Keratinocyte (primary cell): Measurements from ENCODE around the gene LILRB1. TPM values are rescaled to one million over a fixed set of nuclear protein-coding genes. Genes with fewer than 3 reads are reported as not detected.

Experiments
- DNase-seq: peaks from one replicate; pipeline ENCODE4 v3.0.0-alpha.2; 2011; ENCODE audit warnings: low read depth, missing footprints, low spot score
- FAIRE-seq: peaks from 2 replicates; lab custom pipeline; 2011; peaks lifted over from hg19 to GRCh38; lab: Jason Lieb, UNC
- H2AFZ ChIP-seq: 2 replicates; pipeline ENCODE4 v1.6.0; 2012; ENCODE audit warnings: low read length, control low read depth, inconsistent platforms; ENCODE audit not compliant: control insufficient read depth
- H3K27ac ChIP-seq: 2 replicates; pipeline ENCODE4 v1.5.1; 2011; ENCODE audit warnings: low read length; ENCODE audit not compliant: control insufficient read depth, insufficient read depth
- H3K27me3 ChIP-seq: 3 replicates; pipeline ENCODE4 v1.6.0; 2011; ENCODE audit warnings: low read length; ENCODE audit not compliant: control insufficient read depth, insufficient read depth; ENCODE audit errors: extremely low read depth
- H3K36me3 ChIP-seq, 2 experiments: 2 replicates in 1 of 2; 3 replicates in 1 of 2; pipeline ENCODE4 v1.5.1; 2011; ENCODE audit warnings: low read length in 2 of 2, mild to moderate bottlenecking in 1 of 2; ENCODE audit not compliant: control insufficient read depth in 2 of 2, insufficient read depth in 2 of 2; ENCODE audit errors: extremely low read depth in 1 of 2
- H3K4me1 ChIP-seq: 3 replicates; pipeline ENCODE4 v1.5.1; 2011; ENCODE audit warnings: low read length; ENCODE audit not compliant: control insufficient read depth, insufficient read depth; ENCODE audit errors: extremely low read depth
- H3K4me2 ChIP-seq: 3 replicates; pipeline ENCODE4 v1.6.0; 2011; ENCODE audit warnings: low read depth, low read length; ENCODE audit not compliant: control insufficient read depth, insufficient read depth; ENCODE audit errors: extremely low read depth
- H3K4me3 ChIP-seq, 3 experiments: fragments of 200-600 bp in 1 of 3; sonication (generic) in 1 of 3; 2 replicates in 2 of 3; 3 replicates in 1 of 3; pipeline ENCODE4 v1.5.1; 2011 to 2016; ENCODE audit warnings: low read length in 3 of 3, mild to moderate bottlenecking in 3 of 3, control low read depth in 2 of 3, inconsistent platforms in 1 of 3, low read depth in 1 of 3, mixed read lengths in 1 of 3, mixed run types in 1 of 3, moderate library complexity in 1 of 3; ENCODE audit not compliant: control insufficient read depth in 2 of 3, insufficient read depth in 2 of 3; ENCODE audit errors: extremely low read depth in 1 of 3
- H3K79me2 ChIP-seq: 2 replicates; pipeline ENCODE4 v1.6.0; 2012; ENCODE audit warnings: low read length; ENCODE audit not compliant: control insufficient read depth, insufficient read depth
- H3K9ac ChIP-seq: 3 replicates; pipeline ENCODE4 v1.6.0; 2011; ENCODE audit warnings: low read length; ENCODE audit not compliant: control insufficient read depth, insufficient read depth; ENCODE audit errors: extremely low read depth
- H3K9me1 ChIP-seq: 3 replicates; pipeline ENCODE4 v1.6.0; 2011; ENCODE audit warnings: low read length; ENCODE audit not compliant: control insufficient read depth, insufficient read depth; ENCODE audit errors: extremely low read depth
- H3K9me3 ChIP-seq: 2 replicates; pipeline ENCODE4 v1.5.1; 2012; ENCODE audit warnings: low read depth, low read length; ENCODE audit not compliant: control insufficient read depth
- H4K20me1 ChIP-seq: 3 replicates; pipeline ENCODE4 v1.6.0; 2011; ENCODE audit warnings: low read length; ENCODE audit not compliant: control insufficient read depth, insufficient read depth; ENCODE audit errors: extremely low read depth
- EZH2 ChIP-seq: IDR thresholded peaks from one replicate; pipeline ENCODE4 v1.6.1; 2012; ENCODE audit warnings: inconsistent platforms, mild to moderate bottlenecking, low read length, moderate library complexity
- dilution Hi-C: fragments of 300-500 bp; cut with MboI; formaldehyde crosslinking; loops from one replicate; pipeline ENCODE4 v1.7.0; 2020; ENCODE audit warnings: low sequenced_read_pairs; ENCODE audit not compliant: extremely low pct_ligation_motif_present
- polyA plus RNA-seq, 5 experiments: library from polyadenylated mRNA; depleted of rRNA in 3 of 5; stranded (reverse) in 3 of 5; stranded (forward) in 1 of 5; unstranded in 1 of 5; fragments of >200 nt; gene quantifications; 1 replicate in 1 of 5; 2 replicates in 3 of 5; 3 replicates in 1 of 5; pipeline versions ENCODE4 v1.2.1 to v1.2.3, GENCODE V29; 2011 to 2012; ENCODE audit warnings: missing spikeins in 2 of 5, low read depth in 1 of 5, low replicate concordance in 1 of 5
- TF ChIP-seq, protein P1 (sequence below), 3 experiments: IDR thresholded peaks in 1 of 3; conservative IDR thresholded peaks in 1 of 3; optimal IDR thresholded peaks in 1 of 3; 2 replicates in 2 of 3; 3 replicates in 1 of 3; pipeline versions ENCODE3 to v1.5.1; 2011; ENCODE audit warnings: low read length in 3 of 3, mild to moderate bottlenecking in 3 of 3, moderate library complexity in 2 of 3, control low read depth in 1 of 3, inconsistent platforms in 1 of 3; ENCODE audit not compliant: insufficient read depth in 2 of 3; ENCODE audit errors: extremely low read depth in 1 of 3

Gene LILRB1
- polyA plus RNA-seq, 1 donor (not counting 4 experiments of a cell fraction or from before 2014, with no cell fraction given): not detected

DNA sequence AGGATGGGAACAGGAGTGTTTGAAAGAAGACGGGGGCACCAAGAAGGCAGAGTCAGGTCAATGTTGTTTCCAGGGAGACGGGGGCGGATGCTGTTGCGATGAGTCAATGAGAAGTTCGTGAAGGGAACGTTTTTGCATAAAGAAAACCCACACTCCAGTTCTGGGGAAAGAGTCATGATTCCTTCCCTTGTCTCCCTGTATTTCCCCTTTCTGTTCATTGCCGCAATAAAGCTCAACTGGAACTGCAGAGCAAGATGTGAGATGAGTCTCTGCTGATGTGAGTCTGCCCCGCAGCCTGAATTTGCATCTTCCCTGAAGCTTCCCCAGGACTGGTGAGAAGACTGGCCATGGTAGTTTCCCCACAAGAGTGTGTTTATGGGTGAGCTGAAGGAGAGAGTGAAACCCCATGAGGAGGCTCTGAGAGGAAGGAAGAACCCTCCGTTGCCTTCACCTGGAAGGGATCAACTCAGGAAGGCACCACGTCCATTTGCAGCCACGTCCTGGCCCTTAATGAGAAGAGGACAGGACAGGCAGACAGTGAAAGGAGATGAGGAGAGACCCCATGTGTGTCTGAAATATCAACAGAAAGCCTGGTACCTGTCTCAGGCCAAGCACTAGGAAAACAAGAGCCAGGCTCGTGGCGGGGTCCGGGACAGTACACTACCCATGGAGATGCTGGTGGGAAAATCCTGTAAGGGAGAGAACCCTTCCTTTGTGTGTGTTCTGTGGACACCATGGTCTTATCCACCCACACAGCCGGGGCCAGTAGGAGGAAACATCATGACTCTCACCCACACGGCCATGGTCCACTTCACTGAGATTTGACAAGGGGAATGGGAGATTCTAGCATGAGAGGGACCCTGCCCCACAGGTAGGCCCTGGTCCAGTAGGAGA is 23.1 kb upstream of the LILRB1 start:
- Histone ChIP-seq H3K36me3 (no peaks in the 10 kb centered on the region), H3K9ac (no peak overlapping the region), H3K4me2 (no peak overlapping the region), H3K79me2 (no peaks in the 10 kb centered on the region), H2AFZ (no peak overlapping the region), H4K20me1 (no peaks in the 10 kb centered on the region), H3K9me3 (peaks cover 6% of the 10 kb centered on the region), H3K4me1 (no peaks in the 10 kb centered on the region), H3K4me3 (no peak overlapping the region), H3K9me1 (no peaks in the 10 kb centered on the region), H3K27me3 (no peaks in the 10 kb centered on the region), H3K27ac (no peak overlapping the region)
- no peak for DNase-seq
- dilution Hi-C loops: no loop called here
- no peak for FAIRE-seq
- TF ChIP-seq, protein P1, sequence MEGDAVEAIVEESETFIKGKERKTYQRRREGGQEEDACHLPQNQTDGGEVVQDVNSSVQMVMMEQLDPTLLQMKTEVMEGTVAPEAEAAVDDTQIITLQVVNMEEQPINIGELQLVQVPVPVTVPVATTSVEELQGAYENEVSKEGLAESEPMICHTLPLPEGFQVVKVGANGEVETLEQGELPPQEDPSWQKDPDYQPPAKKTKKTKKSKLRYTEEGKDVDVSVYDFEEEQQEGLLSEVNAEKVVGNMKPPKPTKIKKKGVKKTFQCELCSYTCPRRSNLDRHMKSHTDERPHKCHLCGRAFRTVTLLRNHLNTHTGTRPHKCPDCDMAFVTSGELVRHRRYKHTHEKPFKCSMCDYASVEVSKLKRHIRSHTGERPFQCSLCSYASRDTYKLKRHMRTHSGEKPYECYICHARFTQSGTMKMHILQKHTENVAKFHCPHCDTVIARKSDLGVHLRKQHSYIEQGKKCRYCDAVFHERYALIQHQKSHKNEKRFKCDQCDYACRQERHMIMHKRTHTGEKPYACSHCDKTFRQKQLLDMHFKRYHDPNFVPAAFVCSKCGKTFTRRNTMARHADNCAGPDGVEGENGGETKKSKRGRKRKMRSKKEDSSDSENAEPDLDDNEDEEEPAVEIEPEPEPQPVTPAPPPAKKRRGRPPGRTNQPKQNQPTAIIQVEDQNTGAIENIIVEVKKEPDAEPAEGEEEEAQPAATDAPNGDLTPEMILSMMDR (optimal IDR thresholded peaks at IDR 0.05 in 1 of 3, IDR thresholded peaks at IDR 0.05 in 1 of 3, conservative IDR thresholded peaks at IDR 0.05 in 1 of 3; ENCODE audit: extremely low read depth in 1 of 3, insufficient read depth in 2 of 3, low read length in 3 of 3): no peak
- no peak for TF ChIP-seq EZH2

DNA sequence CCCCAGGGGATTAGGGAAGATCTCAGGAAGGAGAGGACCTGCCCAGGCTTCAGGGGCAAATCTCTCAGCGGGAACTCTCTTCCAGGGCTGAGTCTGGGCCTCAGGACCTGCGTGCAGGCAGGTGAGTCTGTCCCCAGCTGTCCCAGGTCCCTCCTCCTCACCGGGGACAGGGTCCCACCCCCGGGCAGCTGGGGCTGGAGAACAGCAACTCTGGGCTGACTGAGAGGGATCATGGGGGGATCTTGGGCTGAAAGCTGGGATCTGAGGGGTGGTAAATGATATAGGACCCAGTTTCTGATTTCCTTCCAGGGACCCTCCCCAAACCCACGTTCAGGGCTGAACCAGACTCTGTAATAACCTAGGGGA is 22.5 kb upstream of the LILRB1 start:
- FAIRE-seq: no peak

More for the DNA sequence above, 22.5 kb upstream of the LILRB1 start:
- Histone ChIP-seq H3K9me1 (no peaks in the 10 kb centered on the region), H3K4me1 (no peaks in the 10 kb centered on the region), H3K9me3 (peaks cover 6% of the 10 kb centered on the region), H4K20me1 (no peaks in the 10 kb centered on the region), H3K4me2 (no peak overlapping the region), H3K27me3 (no peaks in the 10 kb centered on the region), H3K79me2 (no peaks in the 10 kb centered on the region), H3K27ac (no peak overlapping the region), H3K9ac (no peak overlapping the region), H3K36me3 (no peaks in the 10 kb centered on the region), H3K4me3 (no peak overlapping the region), H2AFZ (no peak overlapping the region)
- dilution Hi-C loops: no loop called here
- no peak for TF ChIP-seq EZH2
- TF ChIP-seq, protein P1 (optimal IDR thresholded peaks at IDR 0.05 in 1 of 3, IDR thresholded peaks at IDR 0.05 in 1 of 3, conservative IDR thresholded peaks at IDR 0.05 in 1 of 3; ENCODE audit: extremely low read depth in 1 of 3, insufficient read depth in 2 of 3, low read length in 3 of 3): no peak
- DNase-seq: no peak
